GM10266 (cell line): Measurements from ENCODE around the gene TBC1D8.
"Not testable (repeated sequence)": the region's sequence is repeated elsewhere in the genome, so short reads cannot be mapped to it uniquely, and the experiment has no call there.

Source experiments
- DNase-seq: peaks from one replicate; pipeline ENCODE4 v3.0.0; 2012; ENCODE audit errors: extremely low spot score
- TF ChIP-seq, protein P1 (sequence below): IDR thresholded peaks from 2 replicates; pipeline ENCODE4 v1.5.1; 2012; ENCODE audit warnings: mild to moderate bottlenecking, low read depth; ENCODE audit not compliant: control insufficient read depth, insufficient read depth; ENCODE audit errors: missing control alignments

Gene TBC1D8

DNA sequence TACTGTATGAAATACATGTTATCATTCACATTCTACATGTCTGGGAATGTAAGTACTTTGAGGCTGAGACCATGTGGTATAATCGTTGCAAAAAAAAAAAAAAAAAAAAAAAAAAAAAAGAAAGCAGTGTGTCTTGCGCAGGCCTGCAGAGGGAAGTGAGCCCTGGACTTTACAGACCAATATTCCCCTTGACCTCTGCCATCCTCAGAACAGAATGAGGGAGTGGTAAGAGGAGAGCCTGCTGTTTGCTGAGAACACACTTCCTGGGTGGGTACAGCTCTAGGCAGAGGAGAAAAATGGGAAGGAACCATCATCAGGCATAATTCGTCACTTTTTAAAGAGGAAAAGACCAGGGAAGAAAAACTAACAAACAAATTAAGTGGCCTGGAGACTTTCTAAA, 28.8 kb upstream of the TBC1D8 start:
- no peak for DNase-seq

DNA sequence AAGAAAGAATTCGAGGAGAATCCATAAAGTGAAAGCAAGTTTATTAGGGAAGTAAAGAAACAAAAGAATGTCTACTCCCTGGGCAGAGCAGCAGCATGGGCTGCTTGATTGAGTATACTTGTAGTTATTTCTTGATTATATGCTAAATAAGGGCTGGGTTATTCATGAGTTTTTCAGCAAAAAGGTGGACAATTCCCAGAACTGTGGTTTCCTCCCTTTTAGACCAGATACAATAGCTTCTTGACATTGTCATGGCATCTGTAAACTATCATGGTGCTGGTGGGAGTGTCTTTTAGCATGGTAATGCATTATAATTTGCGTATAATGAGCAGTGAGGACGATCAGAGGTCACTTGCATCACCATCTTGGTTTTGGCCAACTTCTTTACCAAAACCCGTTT, 25.6 kb upstream of the TBC1D8 start:
- no peak for DNase-seq
- TF ChIP-seq, protein P1, sequence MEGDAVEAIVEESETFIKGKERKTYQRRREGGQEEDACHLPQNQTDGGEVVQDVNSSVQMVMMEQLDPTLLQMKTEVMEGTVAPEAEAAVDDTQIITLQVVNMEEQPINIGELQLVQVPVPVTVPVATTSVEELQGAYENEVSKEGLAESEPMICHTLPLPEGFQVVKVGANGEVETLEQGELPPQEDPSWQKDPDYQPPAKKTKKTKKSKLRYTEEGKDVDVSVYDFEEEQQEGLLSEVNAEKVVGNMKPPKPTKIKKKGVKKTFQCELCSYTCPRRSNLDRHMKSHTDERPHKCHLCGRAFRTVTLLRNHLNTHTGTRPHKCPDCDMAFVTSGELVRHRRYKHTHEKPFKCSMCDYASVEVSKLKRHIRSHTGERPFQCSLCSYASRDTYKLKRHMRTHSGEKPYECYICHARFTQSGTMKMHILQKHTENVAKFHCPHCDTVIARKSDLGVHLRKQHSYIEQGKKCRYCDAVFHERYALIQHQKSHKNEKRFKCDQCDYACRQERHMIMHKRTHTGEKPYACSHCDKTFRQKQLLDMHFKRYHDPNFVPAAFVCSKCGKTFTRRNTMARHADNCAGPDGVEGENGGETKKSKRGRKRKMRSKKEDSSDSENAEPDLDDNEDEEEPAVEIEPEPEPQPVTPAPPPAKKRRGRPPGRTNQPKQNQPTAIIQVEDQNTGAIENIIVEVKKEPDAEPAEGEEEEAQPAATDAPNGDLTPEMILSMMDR = no peak

More for the DNA sequence above, 28.8 kb upstream of the TBC1D8 start:
- TF ChIP-seq, protein P1 = no peak

DNA sequence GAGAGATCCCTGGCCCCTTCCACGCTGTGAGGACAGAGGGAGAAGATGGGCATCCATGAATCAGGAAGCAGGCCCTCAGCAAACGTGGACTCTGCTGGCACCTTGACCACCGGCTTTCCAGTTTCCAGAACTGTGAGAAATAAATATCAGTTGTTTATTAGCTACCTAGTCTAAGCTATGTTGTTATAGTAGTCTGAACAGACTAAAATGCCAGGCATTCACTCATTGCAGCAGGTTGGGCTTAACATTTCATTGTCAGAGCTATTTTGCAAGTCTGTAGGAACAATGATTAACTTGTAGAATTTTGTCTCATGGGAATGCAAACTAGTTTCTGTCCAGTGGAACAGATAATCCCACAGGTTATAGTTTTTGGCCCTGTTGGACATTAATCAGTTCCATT, 24.8 kb upstream of the TBC1D8 start:
- DNase-seq = no peak
- TF ChIP-seq, protein P1 = no peak

DNA sequence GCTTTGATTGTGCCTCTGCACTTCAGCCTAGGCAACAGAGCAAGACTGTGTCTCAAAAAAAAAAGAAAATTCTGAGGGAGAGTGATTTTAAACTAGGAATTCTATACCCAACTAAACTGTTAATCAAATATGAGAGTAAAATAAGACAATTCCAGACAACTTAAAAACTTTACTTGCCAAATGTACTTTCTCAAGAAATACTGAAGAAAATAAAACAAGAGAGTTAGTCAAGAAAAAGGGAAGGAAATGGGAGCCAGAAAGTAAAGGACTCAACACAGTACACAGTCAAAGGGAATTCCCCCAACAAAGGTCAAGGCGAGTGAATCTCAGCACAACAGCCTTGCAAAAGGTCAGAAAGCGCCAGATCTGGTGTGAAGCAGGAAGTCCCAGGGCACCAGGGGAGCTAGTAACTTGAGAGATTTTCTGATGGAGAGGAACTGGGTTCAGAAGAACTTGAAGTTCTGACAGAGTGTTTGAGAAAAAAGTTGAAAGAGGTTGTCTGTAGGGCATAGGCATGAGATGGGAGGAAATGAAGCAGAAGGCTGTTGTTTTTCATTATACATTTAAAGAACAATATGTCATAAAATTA, 22.6 kb upstream of the TBC1D8 start:
- TF ChIP-seq, protein P1 = no peak
- DNase-seq = no peak

DNA sequence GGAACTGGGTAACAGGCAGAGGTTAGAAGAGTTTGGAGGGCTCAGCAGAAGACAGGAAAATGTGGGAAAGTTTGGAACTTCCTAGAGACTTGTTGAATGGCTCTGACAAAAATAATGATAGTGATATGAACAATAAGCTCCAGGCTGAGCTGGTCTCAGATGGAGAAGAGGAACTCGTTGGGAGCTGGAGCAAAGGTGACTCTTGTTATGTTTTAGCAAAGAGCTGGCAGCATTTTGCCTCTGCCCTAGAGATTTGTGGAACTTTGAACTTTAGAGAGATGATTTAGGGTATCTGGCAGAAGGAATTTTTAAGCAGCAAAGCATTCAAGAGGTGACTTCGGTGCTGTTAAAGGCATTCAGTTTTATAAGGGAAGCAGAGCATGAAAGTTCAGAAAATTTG, 18.6 kb upstream of the TBC1D8 start:
- not testable (repeated sequence) for DNase-seq

DNA sequence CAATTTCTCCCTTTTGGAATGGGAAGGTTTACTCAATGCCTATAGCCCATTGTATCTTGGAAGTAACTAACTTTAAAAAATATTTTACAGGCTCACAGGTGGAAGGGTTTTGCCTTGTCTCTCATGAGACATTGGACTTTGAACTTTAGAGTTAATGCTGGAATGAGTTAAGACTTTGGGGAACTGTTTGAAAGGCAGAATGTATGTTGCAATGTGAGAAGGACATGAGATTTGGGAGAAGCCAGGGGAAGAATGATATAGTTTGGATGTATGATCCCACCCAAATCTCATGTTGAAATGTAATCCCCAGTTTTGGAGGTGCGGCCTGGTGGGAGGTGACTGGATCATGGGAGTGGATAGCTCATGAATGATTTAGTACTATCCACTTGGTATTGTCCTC, 17.5 kb upstream of the TBC1D8 start:
- TF ChIP-seq, protein P1 = no peak
- no peak for DNase-seq

DNA sequence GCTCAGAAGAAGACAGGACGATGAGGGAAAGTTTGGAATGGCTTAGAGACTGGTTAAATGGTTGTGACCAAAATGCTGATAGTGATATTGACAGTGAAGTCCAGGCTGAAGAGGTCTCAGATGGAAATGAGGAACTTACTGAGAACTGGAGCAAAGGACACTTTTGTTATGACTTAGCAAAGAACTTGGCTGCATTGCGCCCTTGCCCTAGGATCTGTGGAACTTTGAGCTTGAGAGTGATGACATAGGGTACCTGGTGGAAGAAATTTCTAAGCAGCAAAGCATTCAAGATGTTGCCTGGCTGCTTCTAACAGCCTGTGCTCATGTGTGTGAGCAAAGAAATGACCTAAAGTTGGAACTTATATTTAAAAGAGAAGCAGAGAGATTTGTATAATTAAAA, 16.4 kb upstream of the TBC1D8 start:
- DNase-seq = not testable (repeated sequence)

DNA sequence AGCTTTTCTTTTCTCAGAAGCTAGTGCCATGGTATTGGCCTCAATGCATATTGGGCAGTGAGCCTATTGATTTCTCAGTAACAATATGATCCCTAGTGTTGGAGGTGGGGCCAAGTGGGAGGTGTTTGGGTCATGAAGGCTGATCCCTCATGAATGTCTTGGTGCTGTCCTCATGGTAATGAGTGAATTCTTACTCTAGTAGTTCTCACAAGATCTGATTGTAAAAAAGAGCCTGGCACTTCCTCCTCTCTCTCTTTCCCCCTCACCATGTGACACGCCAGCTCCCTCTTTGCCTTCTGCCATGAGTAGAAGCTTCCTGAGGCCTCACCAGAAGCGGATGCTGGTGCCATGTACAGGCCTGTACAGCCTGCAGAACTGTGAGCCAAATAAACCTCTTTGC, 12.8 kb upstream of the TBC1D8 start:
- DNase-seq = no peak
- TF ChIP-seq, protein P1 = no peak
